ENCODE measurements around the gene QRICH2.

QRICH2 gene

GRCh38 chr17:76314392-76315227, 6.5 kb upstream of the QRICH2 start:
- no peak for TF ChIP-seq TEAD4 (IDR thresholded peaks at IDR 0.05)
- TF ChIP-seq FOXM1 (IDR thresholded peaks at IDR 0.05; ENCODE audit: borderline replicate concordance, low read depth) = no peak
- TF ChIP-seq CEBPB (IDR thresholded peaks at IDR 0.05) = no peak
- TF ChIP-seq ZBTB7A (IDR thresholded peaks at IDR 0.05; ENCODE audit: low read depth) = no peak
- TF ChIP-seq EP300 (IDR thresholded peaks at IDR 0.05; ENCODE audit: borderline replicate concordance) = no peak
- no peak for TF ChIP-seq TAF1 (IDR thresholded peaks at IDR 0.05; ENCODE audit: low read depth)
- no peak for TF ChIP-seq NFIC (IDR thresholded peaks at IDR 0.05)
- TF ChIP-seq EGR1 (IDR thresholded peaks at IDR 0.05) = no peak
- no peak for TF ChIP-seq REST (IDR thresholded peaks at IDR 0.05; ENCODE audit: low read depth)
- TF ChIP-seq CREB1 (IDR thresholded peaks at IDR 0.05; ENCODE audit: low read depth) = no peak
- TF ChIP-seq MAX (IDR thresholded peaks at IDR 0.05) = no peak
- no peak for TF ChIP-seq YY1 (IDR thresholded peaks at IDR 0.05; ENCODE audit: low read depth)
- TF ChIP-seq RAD21 (IDR thresholded peaks at IDR 0.05; ENCODE audit: low read depth) = no peak

GRCh38 chr17:76312735-76313134, 4.7 kb upstream of the QRICH2 start:
- TF ChIP-seq TCF12 (IDR thresholded peaks at IDR 0.05; ENCODE audit: low read depth) = no peak
- TF ChIP-seq CREB1 (IDR thresholded peaks at IDR 0.05; ENCODE audit: low read depth) = no peak
- no peak for TF ChIP-seq EGR1 (IDR thresholded peaks at IDR 0.05)
- no peak for TF ChIP-seq MAX (IDR thresholded peaks at IDR 0.05)
- TF ChIP-seq USF1 (IDR thresholded peaks at IDR 0.05) = no peak
- no peak for TF ChIP-seq NFIC (IDR thresholded peaks at IDR 0.05)
- TF ChIP-seq EP300 (IDR thresholded peaks at IDR 0.05; ENCODE audit: borderline replicate concordance) = no peak
- TF ChIP-seq TEAD4 (IDR thresholded peaks at IDR 0.05) = no peak
- no peak for TF ChIP-seq YY1 (IDR thresholded peaks at IDR 0.05; ENCODE audit: low read depth)
- no peak for TF ChIP-seq FOXM1 (IDR thresholded peaks at IDR 0.05; ENCODE audit: borderline replicate concordance, low read depth)
- TF ChIP-seq RAD21 (IDR thresholded peaks at IDR 0.05; ENCODE audit: low read depth) = no peak
- TF ChIP-seq REST (IDR thresholded peaks at IDR 0.05; ENCODE audit: low read depth) = no peak
- TF ChIP-seq ZBTB7A (IDR thresholded peaks at IDR 0.05; ENCODE audit: low read depth) = no peak
- no peak for TF ChIP-seq TAF1 (IDR thresholded peaks at IDR 0.05; ENCODE audit: low read depth)
- no peak for TF ChIP-seq CEBPB (IDR thresholded peaks at IDR 0.05)

- TF ChIP-seq CEBPB (IDR thresholded peaks at IDR 0.05) (no peak), REST (IDR thresholded peaks at IDR 0.05; ENCODE audit: low read depth) (no peak), EGR1 (IDR thresholded peaks at IDR 0.05) (no peak), TEAD4 (IDR thresholded peaks at IDR 0.05) (no peak), MAX (IDR thresholded peaks at IDR 0.05) (no peak), EP300 (IDR thresholded peaks at IDR 0.05; ENCODE audit: borderline replicate concordance) (no peak), NFIC (IDR thresholded peaks at IDR 0.05) (no peak), CREB1 (IDR thresholded peaks at IDR 0.05; ENCODE audit: low read depth) (no peak), RAD21 (IDR thresholded peaks at IDR 0.05; ENCODE audit: low read depth) (no peak), ZBTB7A (IDR thresholded peaks at IDR 0.05; ENCODE audit: low read depth) (no peak), USF1 (IDR thresholded peaks at IDR 0.05) (no peak), FOXM1 (IDR thresholded peaks at IDR 0.05; ENCODE audit: borderline replicate concordance, low read depth) (no peak), YY1 (IDR thresholded peaks at IDR 0.05; ENCODE audit: low read depth) (no peak), TCF12 (IDR thresholded peaks at IDR 0.05; ENCODE audit: low read depth) (no peak), TAF1 (IDR thresholded peaks at IDR 0.05; ENCODE audit: low read depth) (no peak)
Observed at GRCh38 chr17:76309461-76309860, 1.4 kb upstream of the QRICH2 start.
